Suprapubic skin (tissue), 3 donors: ENCODE data around the gene DCDC2C.

Experiments
- EP300 ChIP-seq: sonication (generic); formaldehyde crosslinking; IDR thresholded peaks from one replicate; pipeline ENCODE4 v1.6.1; 2017; ENCODE audit warnings: antibody characterized with exemption
- POLR2A ChIP-seq, 2 donors: fragments of 450-650 bp; IDR thresholded peaks; one replicate each; pipeline ENCODE4 v1.6.1; 2017; ENCODE audit warnings: antibody characterized with exemption in 2 of 2, mild to moderate bottlenecking in 2 of 2, moderate library complexity in 2 of 2
- TF ChIP-seq, protein P1 (sequence below), 2 donors: fragments of 200-600 bp in 1 of 2; fragments of 450-650 bp in 1 of 2; sonication (generic) in 1 of 2; IDR thresholded peaks; one replicate each; pipeline ENCODE4 v1.5.1; 2016 to 2019; ENCODE audit warnings: antibody characterized with exemption in 2 of 2, mild to moderate bottlenecking in 1 of 2, moderate library complexity in 1 of 2

DNA sequence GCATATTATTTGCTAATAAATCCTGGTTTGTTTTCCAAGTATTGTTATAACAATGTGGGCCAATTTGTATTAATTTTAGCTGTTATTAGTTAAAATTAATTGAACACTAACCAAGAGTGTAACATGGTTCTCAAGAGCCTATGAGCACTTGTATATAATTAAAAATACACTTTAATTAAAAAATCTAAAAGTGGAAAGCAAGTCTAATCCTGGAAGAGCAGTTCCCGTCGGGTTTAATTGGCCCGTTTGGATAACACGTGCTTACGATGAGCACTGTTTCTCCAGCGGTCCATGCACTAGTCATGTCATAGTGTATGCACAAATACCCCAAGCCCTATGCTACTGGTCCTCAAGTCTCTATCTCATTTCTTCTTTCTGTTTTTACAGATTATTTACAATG, 49.0 kb downstream of the DCDC2C start:
- TF ChIP-seq, protein P1, sequence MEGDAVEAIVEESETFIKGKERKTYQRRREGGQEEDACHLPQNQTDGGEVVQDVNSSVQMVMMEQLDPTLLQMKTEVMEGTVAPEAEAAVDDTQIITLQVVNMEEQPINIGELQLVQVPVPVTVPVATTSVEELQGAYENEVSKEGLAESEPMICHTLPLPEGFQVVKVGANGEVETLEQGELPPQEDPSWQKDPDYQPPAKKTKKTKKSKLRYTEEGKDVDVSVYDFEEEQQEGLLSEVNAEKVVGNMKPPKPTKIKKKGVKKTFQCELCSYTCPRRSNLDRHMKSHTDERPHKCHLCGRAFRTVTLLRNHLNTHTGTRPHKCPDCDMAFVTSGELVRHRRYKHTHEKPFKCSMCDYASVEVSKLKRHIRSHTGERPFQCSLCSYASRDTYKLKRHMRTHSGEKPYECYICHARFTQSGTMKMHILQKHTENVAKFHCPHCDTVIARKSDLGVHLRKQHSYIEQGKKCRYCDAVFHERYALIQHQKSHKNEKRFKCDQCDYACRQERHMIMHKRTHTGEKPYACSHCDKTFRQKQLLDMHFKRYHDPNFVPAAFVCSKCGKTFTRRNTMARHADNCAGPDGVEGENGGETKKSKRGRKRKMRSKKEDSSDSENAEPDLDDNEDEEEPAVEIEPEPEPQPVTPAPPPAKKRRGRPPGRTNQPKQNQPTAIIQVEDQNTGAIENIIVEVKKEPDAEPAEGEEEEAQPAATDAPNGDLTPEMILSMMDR (IDR thresholded peaks at IDR 0.05) = no peak
- no peak for TF ChIP-seq POLR2A (IDR thresholded peaks at IDR 0.05)
- TF ChIP-seq EP300 = no peak
